GM12878 (cell line): ENCODE measurements around the gene HMCN2. TPM values are rescaled to one million over a fixed set of nuclear protein-coding genes. Genes with fewer than 3 reads are reported as not detected.

Experiments used
- ATAC-seq: fragments of 200-7000 bp; cut with Tn5 transposase; 3 replicates; pipeline ENCODE4 v1.9.1; 2020; ENCODE audit warnings: mild to moderate bottlenecking, moderate library complexity
- BruUV-seq: library from RNA; stranded (reverse); fragments of 400-500 nt; replicated peaks from 2 replicates; lab custom pipeline; 2021; lab: Mats Ljungman, UMichigan
- CTCF ChIA-PET: fragments of 300-600 bp; sonication (Branson Sonifier 250); formaldehyde crosslinking; extraction: SDS; loops from one replicate; lab custom pipeline; 2021; ENCODE audit warnings: inconsistent platforms; lab: Yijun Ruan, JAX
- POLR2A ChIA-PET: fragments of 350-600 bp; formaldehyde crosslinking; extraction: SDS; loops from one replicate; lab custom pipeline; 2021; ENCODE audit warnings: inconsistent platforms; lab: Charles Lee
- RAD21 ChIA-PET: fragments of 300-600 bp; sonication (Branson Sonifier 250); formaldehyde crosslinking; loops from one replicate; lab custom pipeline; 2023; ENCODE audit warnings: antibody characterized with exemption; ENCODE audit not compliant: unreplicated experiment; lab: Charles Lee
- SMC1A ChIA-PET: fragments of 300-600 bp; sonication (Branson Sonifier 250); formaldehyde crosslinking; loops from one replicate; lab custom pipeline; 2023; ENCODE audit not compliant: unreplicated experiment, uncharacterized antibody; lab: Charles Lee
- DNase-seq: peaks from one replicate; pipeline ENCODE4 v3.0.0-alpha.2; 2011; ENCODE audit warnings: low read depth, low spot score
- FAIRE-seq: peaks from 3 replicates; lab custom pipeline; 2011; peaks lifted over from hg19 to GRCh38; lab: Jason Lieb, UNC
- H2AFZ ChIP-seq: 2 replicates; pipeline ENCODE4 v1.6.0; 2011; ENCODE audit warnings: low read depth, low read length, control low read depth; ENCODE audit not compliant: control insufficient read depth
- H3K27ac ChIP-seq: 2 replicates; pipeline ENCODE4 v1.5.1; 2011; ENCODE audit warnings: control low read depth; ENCODE audit not compliant: control insufficient read depth, insufficient read depth
- H3K27me3 ChIP-seq, 2 experiments: replicated peaks in 1 of 2; 2 replicates each; pipeline versions ENCODE4 v1.6.0 to v1.6.1; 2011; ENCODE audit warnings: low read length in 1 of 2; ENCODE audit not compliant: control insufficient read depth in 2 of 2, insufficient read depth in 2 of 2
- H3K36me3 ChIP-seq, 2 experiments: 2 replicates each; pipeline ENCODE4 v1.5.1; 2011; ENCODE audit warnings: low read length in 1 of 2; ENCODE audit not compliant: control insufficient read depth in 2 of 2, insufficient read depth in 2 of 2
- H3K4me1 ChIP-seq: 2 replicates; pipeline ENCODE4 v1.6.1; 2011; ENCODE audit warnings: mild to moderate bottlenecking, low read length, moderate library complexity, mixed read lengths; ENCODE audit not compliant: control insufficient read depth, insufficient read depth
- H3K4me2 ChIP-seq: 2 replicates; pipeline ENCODE4 v1.6.0; 2011; ENCODE audit warnings: control low read depth; ENCODE audit not compliant: control insufficient read depth, insufficient read depth
- H3K4me3 ChIP-seq: fragments of 200-600 bp; sonication (generic); 2 replicates; pipeline ENCODE4 v1.5.1; 2016
- H3K79me2 ChIP-seq: 2 replicates; pipeline ENCODE4 v1.6.0; 2011; ENCODE audit warnings: low read length; ENCODE audit not compliant: control insufficient read depth, insufficient read depth
- H3K9ac ChIP-seq: 2 replicates; pipeline ENCODE4 v1.8.0; 2011; ENCODE audit warnings: low read length, control low read depth, mixed read lengths; ENCODE audit not compliant: control insufficient read depth, insufficient read depth
- H3K9me3 ChIP-seq: replicated peaks from 3 replicates; pipeline ENCODE4 v1.5.1; 2011; ENCODE audit warnings: mild to moderate bottlenecking, low read length; ENCODE audit not compliant: control insufficient read depth, insufficient read depth
- H4K20me1 ChIP-seq: 2 replicates; pipeline ENCODE4 v1.6.0; 2011; ENCODE audit not compliant: control insufficient read depth, insufficient read depth
- ATF7 ChIP-seq: fragments of 450-650 bp; IDR thresholded peaks from 2 replicates; pipeline ENCODE4 v1.6.1; 2016; ENCODE audit warnings: low read depth, mild to moderate bottlenecking
- BACH1 ChIP-seq: fragments of 450-650 bp; IDR thresholded peaks from 2 replicates; pipeline ENCODE4 v1.6.1; 2017; ENCODE audit warnings: mild to moderate bottlenecking, borderline replicate concordance
- BCLAF1 ChIP-seq: fragments of 450-650 bp; IDR thresholded peaks from 2 replicates; pipeline ENCODE4 v1.6.1; 2017; ENCODE audit warnings: antibody characterized with exemption, mild to moderate bottlenecking, moderate library complexity
- CHD2 ChIP-seq: IDR thresholded peaks from 2 replicates; pipeline ENCODE4 v1.6.1; 2011; ENCODE audit warnings: low read depth, low read length, improper control_type of control experiment, borderline replicate concordance
- CHD4 ChIP-seq: fragments of 200-600 bp; sonication (generic); IDR thresholded peaks from 2 replicates; pipeline ENCODE4 v1.6.1; 2016; ENCODE audit warnings: mild to moderate bottlenecking
- CREB1 ChIP-seq: IDR thresholded peaks from 2 replicates; pipeline ENCODE4 v1.6.1; 2012; ENCODE audit warnings: low read depth, mild to moderate bottlenecking, inconsistent platforms
- EP300 ChIP-seq, 2 experiments: fragments of 150-350 bp in 1 of 2; IDR thresholded peaks; 2 replicates each; pipeline ENCODE4 v1.6.1; 2011 to 2012; ENCODE audit warnings: low read depth in 2 of 2, low read length in 2 of 2, borderline replicate concordance in 1 of 2, improper control_type of control experiment in 1 of 2, inconsistent platforms in 1 of 2; ENCODE audit not compliant: control insufficient read depth in 1 of 2
- HDGF ChIP-seq: fragments of 450-650 bp; IDR thresholded peaks from 2 replicates; pipeline ENCODE4 v1.6.1; 2016; ENCODE audit warnings: antibody characterized with exemption
- IKZF2 ChIP-seq, 2 experiments: fragments of 450-650 bp; IDR thresholded peaks; 2 replicates each; pipeline ENCODE4 v1.6.1; 2017; ENCODE audit warnings: mild to moderate bottlenecking in 2 of 2, moderate library complexity in 2 of 2
- KAT2A ChIP-seq: conservative IDR thresholded peaks from 2 replicates; pipeline ENCODE4 v1.6.1; 2011; ENCODE audit warnings: low read depth, low read length; ENCODE audit not compliant: control insufficient read depth
- MTA2 ChIP-seq: fragments of 450-650 bp; IDR thresholded peaks from 2 replicates; pipeline ENCODE4 v1.6.1; 2016; ENCODE audit warnings: low read depth, mild to moderate bottlenecking, moderate library complexity
- RAD51 ChIP-seq: fragments of 450-650 bp; IDR thresholded peaks from 2 replicates; pipeline ENCODE4 v1.6.1; 2016; ENCODE audit warnings: moderate library complexity, mild to moderate bottlenecking, inconsistent platforms
- SIN3A ChIP-seq: IDR thresholded peaks from 2 replicates; pipeline ENCODE4 v1.6.1; 2012; ENCODE audit warnings: low read depth, low read length, improper control_type of control experiment
- SKIL ChIP-seq: fragments of 450-650 bp; IDR thresholded peaks from 2 replicates; pipeline ENCODE4 v1.6.1; 2017; ENCODE audit warnings: mild to moderate bottlenecking, low read depth, inconsistent platforms; ENCODE audit not compliant: poor library complexity, severe bottlenecking
- SMAD5 ChIP-seq: IDR thresholded peaks from 2 replicates; pipeline ENCODE4 v1.6.1; 2016; ENCODE audit warnings: antibody characterized with exemption, low read depth
- TCF3 ChIP-seq: IDR thresholded peaks from 2 replicates; pipeline ENCODE4 v1.6.1; 2012; ENCODE audit warnings: low read depth, mild to moderate bottlenecking, low read length, borderline replicate concordance; ENCODE audit not compliant: insufficient read depth
- ZBED1 ChIP-seq: IDR thresholded peaks from 2 replicates; pipeline ENCODE4 v1.6.1; 2016; ENCODE audit warnings: borderline replicate concordance
- ZZZ3 ChIP-seq: IDR thresholded peaks from 2 replicates; pipeline ENCODE4 v1.6.1; 2011; ENCODE audit warnings: low read depth; ENCODE audit not compliant: control insufficient read depth, insufficient read length
- WGBS: methylation state at CpG from one replicate; pipeline ENCODE4 v1.1.6; 2016; ENCODE audit warnings: low lambda C conversion rate; ENCODE audit not compliant: insufficient replicate concordance, insufficient coverage; ENCODE audit errors: missing lambda C conversion rate; 5-methylcytosine and 5-hydroxymethylcytosine counted together
- in situ Hi-C: fragments of 300-500 bp; cut with MboI; formaldehyde crosslinking; loops from 9 replicates; pipeline ENCODE4 v1.14.3; 2018; ENCODE audit warnings: mixed read lengths
- intact Hi-C: fragments of 100-400 bp; cut with micrococcal nuclease; formaldehyde crosslinking; loops from one replicate; pipeline ENCODE4 v1.14.2; 2022; ENCODE audit not compliant: unreplicated experiment
- polyA plus RNA-seq, 11 experiments: library from polyadenylated mRNA; depleted of rRNA in 4 of 11; unstranded in 6 of 11; stranded (reverse) in 5 of 11; fragments of >200 nt; fragmentation: Nextera tagmentation in 4 of 11; fragmentation: Illumina TruSeq in 1 of 11; extraction: Ambion mirVana in 4 of 11; extraction: Trizol in 1 of 11; gene quantifications; 1 replicate in 1 of 11; 2 replicates in 10 of 11; pipeline versions ENCODE4 v1.2.1 to v1.2.3, GENCODE V29; 2011 to 2016; ENCODE audit warnings: inconsistent platforms in 2 of 11, missing spikeins in 2 of 11, low read depth in 1 of 11
- total RNA-seq, 4 experiments: library from RNA; depleted of rRNA in 3 of 4; stranded (reverse); fragments of >200 nt in 3 of 4; fragmentation: Illumina TruSeq in 1 of 4; extraction: Trizol in 1 of 4; gene quantifications; 2 replicates each; pipeline versions ENCODE4 v1.2.1 to v1.2.3, GENCODE V29; 2013 to 2021

The HMCN2 gene
- total and polyA plus RNA-seq, 10 of the 15 experiments (the other 5 are each of a cell fraction or from before 2014, with no cell fraction given), result 0.04 TPM; not detected in 9

GRCh38 chr9:130366888-130367550 lies 101.5 kb downstream of the HMCN2 start:
- TF ChIP-seq BACH1, result no peak
- no peak for TF ChIP-seq KAT2A
- no peak for TF ChIP-seq EP300 (IDR thresholded peaks at IDR 0.05; ENCODE audit: borderline replicate concordance in 1 of 2, control insufficient read depth in 1 of 2, low read depth in 2 of 2, low read length in 2 of 2)
- no peak for TF ChIP-seq BCLAF1
- TF ChIP-seq ZBED1, result no peak
- no peak for TF ChIP-seq MTA2
- TF ChIP-seq HDGF, result no peak
- no peak for TF ChIP-seq SMAD5
- TF ChIP-seq CHD4, result no peak
- TF ChIP-seq IKZF2 (IDR thresholded peaks at IDR 0.05), result no peak
- TF ChIP-seq SKIL, result no peak
- no peak for TF ChIP-seq CHD2
- no peak for TF ChIP-seq CREB1
- no peak for TF ChIP-seq TCF3
- no peak for TF ChIP-seq SIN3A
- TF ChIP-seq ZZZ3, result no peak
- TF ChIP-seq RAD51, result no peak
- no peak for TF ChIP-seq ATF7
- intact Hi-C loops (no loop called here), in situ Hi-C loops (no loop called here)
- ChIA-PET RAD21 (no interaction called here), SMC1A (no interaction called here), CTCF (no interaction called here), POLR2A (interaction anchor here (0.7 kb wide), 1 partner anchor 44 kb away, joined by 7 read pairs; no protein-coding TSS in a partner anchor)
- no peaks in the 10 kb centered on the region for H3K4me1 ChIP-seq
- DNase-seq, result no peak
- no peak for FAIRE-seq
- no peaks in the 10 kb centered on the region; a peak in 1 of 4 replicates for H3K27me3 ChIP-seq
- no peaks in the 10 kb centered on the region for H3K79me2 ChIP-seq
- H3K27ac ChIP-seq, result no peak overlapping the region
- no peaks in the 10 kb centered on the region; the same call in 2 of the 3 replicates for H3K9me3 ChIP-seq
- no TSS peak for BruUV-seq
- no peak for ATAC-seq
- no peaks in the 10 kb centered on the region for H3K36me3 ChIP-seq
- no peak overlapping the region for H3K9ac ChIP-seq
- no peak overlapping the region for H2AFZ ChIP-seq
- WGBS, result 28% methylated on average over 8 of the region's 8 CpGs
- H3K4me3 ChIP-seq, result no peak overlapping the region
- H3K4me2 ChIP-seq, result no peak overlapping the region
- H4K20me1 ChIP-seq, result no peaks in the 10 kb centered on the region
